Effector memory CD8-positive, alpha-beta T cell (primary cell): ENCODE results near the gene E2F2.
A peak's percentile ranks its signal among the peaks of the same experiment; 100 is the strongest.

ENCODE experiments used
- ATAC-seq: fragments of 150-1000 bp; cut with Tn5 transposase; replicated peaks from 2 replicates; pipeline ENCODE4 v1.10.0; 2021; ENCODE audit warnings: mild to moderate bottlenecking, moderate library complexity
- DNase-seq, 3 experiments: peaks; one replicate each; pipeline ENCODE4 v3.0.0; 2021
- H3K27ac Mint-ChIP-seq, 2 donors: one replicate each; pipeline ENCODE4 v1.8.0; 2022; ENCODE audit warnings: mild to moderate bottlenecking in 2 of 2, mixed read lengths in 2 of 2, moderate library complexity in 2 of 2
- H3K27me3 Mint-ChIP-seq, 2 donors: one replicate each; pipeline ENCODE4 v1.8.0; 2022; ENCODE audit warnings: mixed read lengths in 2 of 2
- H3K36me3 Mint-ChIP-seq: one replicate; pipeline ENCODE4 v1.8.0; 2022; ENCODE audit warnings: mild to moderate bottlenecking, moderate library complexity, mixed read lengths; ENCODE audit not compliant: insufficient read depth
- H3K4me1 Mint-ChIP-seq, 2 donors: one replicate each; pipeline ENCODE4 v1.8.0; 2022; ENCODE audit warnings: low read depth in 2 of 2, mixed read lengths in 2 of 2
- H3K4me3 Mint-ChIP-seq, 2 donors: one replicate each; pipeline ENCODE4 v1.8.0; 2022; ENCODE audit warnings: mild to moderate bottlenecking in 2 of 2, mixed read lengths in 2 of 2, moderate library complexity in 2 of 2
- H3K9me3 Mint-ChIP-seq, 2 donors: one replicate each; pipeline ENCODE4 v1.8.0; 2022; ENCODE audit warnings: mixed read lengths in 2 of 2

E2F2 gene

DNA sequence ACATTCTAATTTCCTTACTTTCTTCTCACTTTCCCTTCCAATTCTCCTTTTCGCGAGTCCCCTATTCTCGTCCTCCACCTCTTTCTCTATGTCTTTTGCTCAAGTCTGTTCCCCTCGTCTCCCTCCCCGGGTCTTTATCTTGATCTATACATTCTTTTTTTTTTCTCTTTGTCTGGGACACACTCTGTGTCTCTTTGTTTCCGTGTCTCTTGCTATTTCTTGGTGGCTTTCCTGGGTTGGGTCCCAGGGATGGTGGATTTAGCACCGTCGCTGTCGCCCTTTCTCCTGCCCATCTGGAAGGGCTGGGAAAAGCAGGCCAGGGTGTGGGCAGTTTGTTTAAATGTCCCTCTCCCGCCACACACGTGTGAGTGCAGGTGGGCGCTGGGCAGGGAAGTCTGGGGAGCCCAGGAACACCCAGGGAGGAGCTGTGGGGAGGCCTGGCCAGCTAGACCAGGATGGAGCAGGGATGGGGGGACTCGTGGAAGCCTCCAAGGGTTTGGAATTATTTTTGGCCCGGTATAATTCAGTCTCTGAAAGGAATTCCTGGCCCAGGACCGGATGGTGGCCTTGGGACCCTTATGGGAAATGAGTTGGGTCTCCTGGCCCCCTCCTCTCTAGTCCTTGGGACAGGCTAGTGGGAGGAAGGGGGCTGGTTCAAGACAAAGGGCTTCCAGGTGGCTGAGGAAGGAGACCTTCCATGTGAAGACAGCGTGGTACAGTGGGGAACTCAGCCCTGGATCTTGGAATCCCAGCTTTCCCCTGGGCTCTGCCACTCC, 37.8 kb upstream of the E2F2 start:
- Mint-ChIP-seq H3K4me1 (peaks cover 4 to 6% of the 10 kb centered on the region in 2 donors), H3K27ac (no peak overlapping the region), H3K36me3 (no peaks in the 10 kb centered on the region), H3K27me3 (peaks cover 37 to 66% of the 10 kb centered on the region in 2 donors), H3K9me3 (no peaks in the 10 kb centered on the region), H3K4me3 (peak overlapping the region; percentile 57 to 66)
- no peak for DNase-seq
- ATAC-seq = no peak

DNA sequence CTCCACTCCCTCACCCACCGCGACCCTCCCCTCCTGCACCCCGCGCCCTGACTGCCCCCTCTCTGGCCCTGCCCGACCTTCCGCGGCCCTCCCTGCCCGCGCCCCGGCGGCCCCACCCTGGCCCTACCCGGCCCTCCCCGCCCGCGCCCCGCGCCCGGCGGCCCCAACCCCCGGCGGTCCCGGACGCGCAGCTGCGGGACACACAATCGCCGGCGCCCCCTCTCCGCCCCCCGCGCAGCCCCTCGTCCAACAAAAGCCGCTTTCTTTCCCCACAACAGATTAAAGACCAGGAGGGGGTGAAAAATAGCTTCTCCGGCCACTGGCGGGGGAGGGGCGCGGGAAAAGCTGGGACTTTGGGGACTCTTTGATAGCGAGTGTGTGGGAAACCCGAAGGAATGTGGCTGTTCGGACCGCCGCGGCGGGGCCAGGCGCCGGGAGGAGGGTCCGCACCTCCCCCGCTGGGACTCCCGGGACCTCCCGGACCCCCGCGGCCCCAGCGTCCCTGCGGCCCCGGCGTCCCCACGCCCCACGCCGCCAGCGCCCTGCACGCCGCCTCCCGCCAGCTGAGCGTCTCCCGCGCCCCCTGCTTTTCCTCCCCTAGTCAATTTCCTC, 37.1 kb upstream of the E2F2 start:
- no peak for DNase-seq
- Mint-ChIP-seq H3K4me3 (peak overlapping the region; percentile 57 to 66), H3K27ac (no peak overlapping the region), H3K4me1 (peaks cover 4 to 6% of the 10 kb centered on the region in 2 donors), H3K9me3 (no peaks in the 10 kb centered on the region), H3K36me3 (peaks cover 2% of the 10 kb centered on the region), H3K27me3 (peaks cover 44 to 73% of the 10 kb centered on the region in 2 donors)
- no peak for ATAC-seq

DNA sequence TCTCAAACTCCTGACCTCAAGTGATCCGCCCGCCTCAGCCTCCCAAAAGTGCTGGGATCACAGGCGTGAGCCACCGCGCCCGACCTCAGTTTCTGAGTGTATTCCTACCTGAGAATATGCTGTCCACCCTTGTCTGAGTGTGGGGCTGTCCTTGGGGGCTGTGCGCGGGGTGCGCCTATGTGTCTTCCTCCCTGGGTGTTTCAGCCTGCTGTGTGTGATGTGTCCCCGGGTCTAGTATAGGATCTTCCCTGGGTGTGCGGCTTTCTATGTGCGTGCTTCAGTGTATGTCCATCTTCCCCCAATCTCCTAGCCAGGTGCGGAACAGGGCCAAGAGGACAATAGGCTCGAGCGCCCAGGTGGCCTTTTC, 36.6 kb upstream of the E2F2 start:
- DNase-seq = no peak
- Mint-ChIP-seq H3K27ac (no peak overlapping the region), H3K4me3 (no peak overlapping the region), H3K36me3 (peaks cover 4% of the 10 kb centered on the region), H3K27me3 (peaks cover 47 to 78% of the 10 kb centered on the region in 2 donors), H3K9me3 (no peaks in the 10 kb centered on the region), H3K4me1 (peaks cover 4 to 6% of the 10 kb centered on the region in 2 donors)
- no peak for ATAC-seq

DNA sequence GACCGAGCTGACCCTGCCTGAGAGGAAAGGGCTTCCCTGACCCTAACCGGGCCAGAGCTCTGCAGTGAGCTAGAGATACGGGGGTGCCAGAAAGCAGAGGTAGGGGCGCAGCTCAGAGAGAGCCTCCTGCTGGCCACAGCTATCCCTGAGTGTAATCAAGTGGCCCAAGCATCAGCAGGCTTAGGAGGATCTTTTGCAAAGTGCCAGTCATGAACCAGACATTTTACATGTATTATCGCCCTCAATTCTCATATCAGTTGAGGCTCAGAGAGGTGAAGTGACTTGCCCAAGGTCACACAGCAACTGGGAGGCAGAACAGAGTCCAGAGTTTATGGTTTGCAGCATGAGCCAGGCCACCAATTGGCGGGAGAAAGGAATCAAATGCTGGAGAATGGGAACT, 35.3 kb upstream of the E2F2 start:
- Mint-ChIP-seq H3K9me3 (no peaks in the 10 kb centered on the region), H3K36me3 (peaks cover 4% of the 10 kb centered on the region), H3K4me1 (peaks cover 6 to 7% of the 10 kb centered on the region in 2 donors), H3K27me3 (peaks cover 47 to 78% of the 10 kb centered on the region in 2 donors), H3K27ac (no peak overlapping the region), H3K4me3 (no peak overlapping the region)
- ATAC-seq = no peak
- no peak for DNase-seq

DNA sequence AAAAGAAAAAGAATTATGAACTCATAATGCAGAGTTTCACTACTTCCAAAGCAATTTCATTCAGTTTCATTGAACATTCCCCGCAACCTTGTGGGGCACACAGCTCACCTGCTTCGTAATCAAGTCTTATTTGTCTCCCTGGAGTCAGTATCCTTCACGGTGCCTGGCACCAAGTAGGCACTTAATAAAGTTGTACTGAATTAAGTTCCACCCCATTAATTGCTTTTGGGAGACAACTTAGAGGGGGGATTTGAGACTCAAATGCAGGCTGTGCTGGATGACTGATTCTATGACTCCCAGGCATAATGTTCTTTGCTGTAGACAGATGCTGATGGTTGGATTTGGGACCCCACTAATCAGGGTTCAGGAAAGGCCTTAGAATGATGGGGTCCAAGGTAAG, 34.7 kb upstream of the E2F2 start:
- Mint-ChIP-seq H3K27me3 (peaks cover 44 to 73% of the 10 kb centered on the region in 2 donors), H3K36me3 (peaks cover 4% of the 10 kb centered on the region), H3K4me3 (no peak overlapping the region), H3K4me1 (peaks cover 6 to 7% of the 10 kb centered on the region in 2 donors), H3K9me3 (no peaks in the 10 kb centered on the region), H3K27ac (no peak overlapping the region)
- ATAC-seq (no peak), DNase-seq (no peak)

DNA sequence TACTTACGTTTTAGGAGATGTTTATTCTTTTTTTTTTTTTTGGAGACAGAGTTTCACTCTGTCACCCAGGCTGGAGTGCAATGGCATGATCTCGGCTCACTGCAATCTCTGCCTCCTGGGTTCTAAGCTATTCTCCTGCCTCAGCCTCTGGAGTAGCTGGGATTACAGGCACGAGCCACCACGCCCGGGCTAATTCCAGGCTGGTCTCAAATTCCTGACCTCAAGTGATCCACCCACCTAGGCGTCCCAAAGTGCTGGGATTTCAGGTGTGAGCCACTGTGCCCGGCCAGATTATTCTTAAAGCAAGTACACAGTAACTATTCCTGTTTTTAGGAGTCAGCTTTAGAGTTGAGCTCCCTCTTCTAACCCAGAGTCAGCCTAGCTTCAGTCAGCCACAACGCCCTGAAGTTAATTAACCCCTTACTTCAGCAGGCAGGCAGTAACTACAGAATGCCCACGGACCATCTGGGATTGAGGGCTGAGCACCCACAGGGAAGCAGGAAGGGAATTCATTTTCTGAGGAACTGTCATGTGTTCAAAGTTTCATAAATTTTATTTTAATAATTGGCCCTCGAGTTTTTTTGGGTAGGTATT, 33.6 kb upstream of the E2F2 start:
- no peak overlapping the region for H3K4me3 Mint-ChIP-seq
- no peaks in the 10 kb centered on the region for H3K9me3 Mint-ChIP-seq
- H3K36me3 Mint-ChIP-seq = peaks cover 5% of the 10 kb centered on the region
- DNase-seq = no peak
- no peak overlapping the region for H3K27ac Mint-ChIP-seq
- peaks cover 10% of the 10 kb centered on the region in 2 donors for H3K4me1 Mint-ChIP-seq
- H3K27me3 Mint-ChIP-seq = peaks cover 35 to 62% of the 10 kb centered on the region in 2 donors
- ATAC-seq = no peak

DNA sequence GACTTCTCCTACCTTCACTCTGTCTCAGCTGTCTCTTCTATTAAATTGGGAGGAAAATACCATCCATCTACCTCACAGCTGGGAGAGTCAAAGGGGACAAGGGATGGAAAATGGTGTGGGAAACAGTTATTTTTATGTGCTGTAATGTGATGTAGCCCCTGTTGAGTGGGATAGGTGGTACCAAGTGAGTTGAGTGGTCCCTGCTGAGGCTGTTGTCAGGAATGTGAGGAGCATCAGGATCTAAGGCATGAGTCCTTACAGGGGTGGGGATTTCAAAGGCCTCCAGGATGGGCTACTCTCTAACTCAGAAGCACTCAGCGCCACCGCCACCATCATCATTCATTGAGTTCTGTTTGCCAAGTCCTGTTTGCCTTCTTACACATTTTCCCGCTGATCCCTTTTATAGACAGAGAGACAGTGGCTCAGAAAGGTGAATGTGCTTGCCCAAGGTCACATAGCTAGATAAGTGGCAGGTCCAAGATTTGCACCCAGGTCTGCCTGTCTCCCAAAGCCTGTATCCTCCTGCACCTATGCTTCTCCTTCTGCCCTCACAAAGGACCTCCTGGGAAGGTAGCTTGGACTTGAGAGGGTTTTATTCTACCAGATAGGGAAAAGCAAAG, 32.8 kb upstream of the E2F2 start:
- DNase-seq (no peak), ATAC-seq (no peak)
- Mint-ChIP-seq H3K4me3 (no peak overlapping the region), H3K27me3 (peaks cover 28 to 54% of the 10 kb centered on the region in 2 donors), H3K4me1 (peaks cover 17 to 18% of the 10 kb centered on the region in 2 donors), H3K27ac (peak overlapping the region in 1 of 2 donors; percentile 59), H3K36me3 (peaks cover 7% of the 10 kb centered on the region), H3K9me3 (no peaks in the 10 kb centered on the region)

DNA sequence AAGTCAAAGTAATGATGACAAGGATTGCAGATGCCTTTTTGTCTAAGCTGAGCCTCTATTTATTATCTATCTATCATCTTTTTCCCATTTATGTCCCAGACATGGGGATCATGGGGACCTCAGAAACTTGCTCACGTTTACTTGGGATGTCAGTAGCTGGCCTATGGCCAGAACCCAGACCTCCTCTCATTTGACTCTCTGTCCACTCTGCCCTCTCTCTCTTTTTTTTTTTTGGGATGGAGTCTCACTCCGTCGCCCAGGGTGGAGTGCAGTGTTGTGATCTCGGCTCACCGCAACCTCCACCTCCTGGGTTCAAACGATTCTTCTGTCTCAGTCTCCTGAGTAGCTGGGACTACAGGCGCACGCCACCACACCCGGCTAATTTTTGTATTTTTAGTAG, 32.0 kb upstream of the E2F2 start:
- H3K27me3 Mint-ChIP-seq = peaks cover 20 to 46% of the 10 kb centered on the region in 2 donors
- peak overlapping the region in 1 of 2 donors; percentile 59 for H3K27ac Mint-ChIP-seq
- H3K4me3 Mint-ChIP-seq = no peak overlapping the region
- H3K36me3 Mint-ChIP-seq = peaks cover 7% of the 10 kb centered on the region
- H3K9me3 Mint-ChIP-seq = no peaks in the 10 kb centered on the region
- peaks cover 14 to 21% of the 10 kb centered on the region in 2 donors for H3K4me1 Mint-ChIP-seq
- DNase-seq (no peak), ATAC-seq (no peak)

DNA sequence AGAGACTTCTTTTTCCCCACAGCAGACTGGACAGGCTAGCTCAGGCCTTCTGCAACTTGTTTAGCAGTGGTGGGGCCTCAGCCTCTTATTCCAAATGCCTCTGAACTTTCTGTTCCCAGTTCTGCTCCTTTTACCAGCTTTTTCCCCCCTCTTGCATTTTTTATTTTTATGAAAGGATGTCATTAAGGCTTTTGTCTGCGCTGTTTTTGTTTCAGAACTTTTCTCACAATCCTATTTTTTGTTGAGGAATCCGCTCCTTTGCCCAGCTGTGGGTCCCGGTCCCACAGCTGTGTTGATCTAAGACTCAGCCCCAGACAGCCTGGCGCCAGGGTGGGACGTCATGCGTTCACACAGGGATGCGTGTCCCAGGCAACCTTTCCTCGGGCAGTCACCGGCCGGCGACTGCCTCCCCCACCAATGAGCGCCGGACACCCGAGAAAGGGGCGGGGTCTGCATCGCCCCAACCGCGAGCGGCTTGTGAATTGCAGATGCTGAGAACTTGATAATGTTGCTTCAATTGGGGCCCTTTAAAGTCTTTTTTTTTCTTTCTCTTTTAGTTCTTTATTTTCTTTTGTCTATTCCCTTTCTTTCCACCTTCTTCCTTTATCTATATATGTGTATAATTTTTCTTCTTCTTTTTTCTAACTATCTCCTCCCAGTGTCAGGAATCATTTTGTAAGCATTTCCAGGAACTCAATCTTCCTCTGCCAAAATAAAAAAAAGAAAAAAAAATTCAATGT, 31.3 kb upstream of the E2F2 start:
- H3K4me1 Mint-ChIP-seq = peaks cover 19 to 21% of the 10 kb centered on the region in 2 donors
- ATAC-seq (no peak), DNase-seq (no peak)
- peaks cover 7% of the 10 kb centered on the region for H3K36me3 Mint-ChIP-seq
- H3K27ac Mint-ChIP-seq = no peak overlapping the region
- H3K9me3 Mint-ChIP-seq = no peaks in the 10 kb centered on the region
- no peak overlapping the region for H3K4me3 Mint-ChIP-seq
- peaks cover 20 to 40% of the 10 kb centered on the region in 2 donors for H3K27me3 Mint-ChIP-seq

DNA sequence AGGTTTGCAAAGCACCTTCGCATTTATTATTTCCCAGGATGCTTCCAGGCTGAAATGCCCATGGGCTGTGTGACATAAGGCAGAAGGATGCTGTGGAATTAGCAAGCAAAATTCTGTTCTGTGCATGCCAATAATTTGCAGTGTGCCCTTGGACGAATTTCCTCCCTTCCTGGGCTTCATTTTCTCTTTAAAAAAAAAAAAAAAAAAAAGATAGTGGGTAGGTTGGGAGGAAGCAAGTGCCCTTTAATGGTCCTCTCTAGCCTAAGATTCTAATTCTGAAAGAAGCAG, 30.7 kb upstream of the E2F2 start:
- no peak overlapping the region for H3K27ac Mint-ChIP-seq

DNA sequence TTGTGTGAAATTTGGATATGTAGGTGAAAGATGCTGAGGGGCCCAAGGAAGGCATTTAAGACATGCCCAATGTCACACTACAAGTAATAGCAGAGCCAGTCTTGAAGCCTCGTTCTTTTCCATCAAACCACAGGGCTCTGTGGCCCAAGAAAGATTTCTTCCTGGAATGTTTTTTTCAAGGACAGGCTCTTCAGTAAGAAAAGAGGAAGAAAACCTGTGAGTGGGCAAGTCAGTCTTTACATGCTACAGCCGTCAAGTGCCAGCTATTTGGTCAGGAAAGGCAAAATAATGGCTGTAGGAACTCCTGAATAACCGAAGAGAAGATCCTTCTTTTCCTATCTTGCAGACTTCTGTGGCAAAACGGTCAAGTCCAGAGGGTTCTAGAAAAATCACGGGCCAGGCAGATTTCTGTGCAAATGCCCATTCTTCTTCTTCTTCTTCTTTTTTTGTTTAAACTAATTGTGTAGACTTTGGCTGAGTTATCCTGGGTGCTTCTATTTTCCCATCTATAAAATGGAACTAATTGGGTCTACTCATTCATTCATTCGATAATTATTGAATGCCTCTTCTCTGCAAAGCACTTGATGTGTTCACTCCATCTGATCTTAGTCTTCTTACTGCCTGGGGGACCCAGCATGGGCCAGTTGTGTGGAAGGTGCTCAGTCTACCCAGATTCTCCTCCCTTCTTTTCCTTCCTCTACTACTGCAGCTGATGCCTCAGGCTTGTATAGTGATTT, 30.2 kb upstream of the E2F2 start:
- no peak overlapping the region for H3K27ac Mint-ChIP-seq
- peaks cover 7% of the 10 kb centered on the region for H3K36me3 Mint-ChIP-seq
- DNase-seq = no peak
- peaks cover 10 to 29% of the 10 kb centered on the region in 2 donors for H3K27me3 Mint-ChIP-seq
- H3K4me3 Mint-ChIP-seq = no peak overlapping the region
- no peaks in the 10 kb centered on the region for H3K9me3 Mint-ChIP-seq
- ATAC-seq = no peak
- H3K4me1 Mint-ChIP-seq = peaks cover 19 to 21% of the 10 kb centered on the region in 2 donors

More for the DNA sequence above, 30.7 kb upstream of the E2F2 start:
- H3K27me3 Mint-ChIP-seq = peaks cover 15 to 35% of the 10 kb centered on the region in 2 donors
- ATAC-seq (no peak), DNase-seq (no peak)
- H3K4me1 Mint-ChIP-seq = peaks cover 19 to 21% of the 10 kb centered on the region in 2 donors
- H3K9me3 Mint-ChIP-seq = no peaks in the 10 kb centered on the region
- H3K4me3 Mint-ChIP-seq = no peak overlapping the region
- H3K36me3 Mint-ChIP-seq = peaks cover 7% of the 10 kb centered on the region

DNA sequence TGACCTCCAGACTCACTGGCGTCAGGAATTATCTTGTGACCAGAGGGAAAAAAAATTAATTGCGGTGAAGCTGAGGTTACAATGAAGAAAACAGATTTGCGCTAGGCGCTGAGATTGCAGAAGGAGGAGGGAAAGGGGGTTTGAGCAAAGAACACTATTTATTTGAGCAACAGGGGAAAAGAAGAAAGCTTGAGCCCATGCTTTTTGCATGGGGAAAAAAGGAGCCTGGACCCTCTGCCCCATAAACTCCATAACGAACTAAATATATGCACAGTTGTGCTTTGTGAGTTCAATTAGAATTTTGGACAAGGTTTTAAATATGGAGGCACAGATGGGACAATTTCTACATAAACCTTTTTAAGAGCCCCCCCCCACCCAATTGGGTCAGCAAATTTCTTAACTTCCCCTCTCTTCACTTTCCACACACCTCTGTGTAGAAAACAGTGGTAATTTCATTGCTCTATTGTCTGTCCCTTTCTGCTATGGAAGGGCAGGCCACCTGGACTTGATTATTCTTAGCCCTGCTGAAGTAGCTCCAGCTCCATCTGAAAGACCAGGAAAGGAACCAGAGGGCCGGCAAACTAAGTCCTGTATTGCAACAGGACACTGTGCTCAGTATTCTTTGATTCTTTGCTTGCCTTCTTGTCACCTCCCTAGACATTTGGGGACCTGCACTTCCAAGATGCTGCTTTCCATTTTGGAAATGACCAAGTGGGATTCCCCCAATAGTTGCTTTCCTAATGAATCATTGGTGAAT, 29.1 kb upstream of the E2F2 start:
- Mint-ChIP-seq H3K27me3 (peaks cover 10 to 22% of the 10 kb centered on the region in 2 donors), H3K27ac (peak overlapping the region; percentile 60 to 73), H3K4me1 (peaks cover 26 to 28% of the 10 kb centered on the region in 2 donors), H3K4me3 (peak overlapping the region; percentile 90 to 92), H3K9me3 (no peaks in the 10 kb centered on the region), H3K36me3 (peaks cover 11% of the 10 kb centered on the region)
- ATAC-seq (no peak), DNase-seq (no peak)
